Measurements from ENCODE around the gene SH3RF3.
"Not testable (repeated sequence)": the region's sequence is repeated elsewhere in the genome, so short reads cannot be mapped to it uniquely, and the experiment has no call there.

SH3RF3 gene

DNA sequence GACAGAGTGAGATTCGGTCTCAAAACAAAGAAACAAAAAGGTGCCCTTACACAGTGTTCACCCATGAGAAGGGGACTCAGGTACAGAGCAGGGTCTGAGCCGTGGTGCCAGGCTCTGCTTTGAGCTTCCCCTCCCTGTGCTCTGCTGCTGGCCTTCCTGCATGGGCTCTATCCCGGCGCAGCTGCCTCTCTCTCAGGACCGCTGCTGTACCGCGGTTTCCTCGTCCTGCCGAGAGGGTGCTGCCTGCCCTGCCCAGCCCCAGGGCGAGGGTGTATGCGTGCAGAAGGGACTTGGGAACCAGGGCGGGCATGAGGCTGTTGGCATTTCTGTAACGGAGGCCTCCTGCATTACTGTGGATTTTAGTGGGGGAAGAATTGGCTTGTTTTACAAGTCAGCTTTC lies 30.1 kb downstream of the SH3RF3 start:
- DNase-seq (ENCODE audit: low read depth in 2 of 2): no peak

- DNase-seq (ENCODE audit: low read depth in 2 of 2): no peak
Observed at GRCh38 chr2:109160714-109161440, 31.9 kb downstream of the SH3RF3 start.

GRCh38 chr2:109162367-109162766 lies 33.4 kb downstream of the SH3RF3 start:
- not testable (repeated sequence) for DNase-seq (ENCODE audit: low read depth in 2 of 2)

- no peak for DNase-seq (ENCODE audit: low read depth in 2 of 2)
Observed at GRCh38 chr2:109162999-109163398, 34.0 kb downstream of the SH3RF3 start.

DNA sequence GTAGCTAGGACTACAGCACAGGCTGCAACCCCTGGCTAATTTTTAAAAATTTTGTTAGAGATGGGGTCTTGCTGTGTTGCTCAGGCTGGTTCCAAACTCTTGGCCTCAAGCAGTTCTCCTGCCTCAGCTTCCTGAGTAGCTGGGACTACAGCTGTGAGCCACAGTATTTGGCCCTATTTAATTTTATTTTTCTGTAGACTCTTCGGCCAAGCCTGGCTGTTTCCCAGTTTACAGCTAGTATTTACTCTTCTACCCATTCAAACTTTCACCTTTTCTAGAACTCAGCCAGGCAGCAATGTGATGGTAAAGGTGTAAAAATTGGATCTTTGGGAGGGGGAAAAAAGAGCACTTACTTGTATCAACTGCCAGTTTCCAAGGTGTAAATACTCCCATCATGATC lies 35.3 kb downstream of the SH3RF3 start:
- DNase-seq (ENCODE audit: low read depth in 2 of 2): no peak

GRCh38 chr2:109164739-109165221 lies 35.8 kb downstream of the SH3RF3 start:
- DNase-seq (ENCODE audit: low read depth in 2 of 2): no peak

GRCh38 chr2:109166811-109167210 lies 37.8 kb downstream of the SH3RF3 start:
- no peak for DNase-seq (ENCODE audit: low read depth in 2 of 2)

DNA sequence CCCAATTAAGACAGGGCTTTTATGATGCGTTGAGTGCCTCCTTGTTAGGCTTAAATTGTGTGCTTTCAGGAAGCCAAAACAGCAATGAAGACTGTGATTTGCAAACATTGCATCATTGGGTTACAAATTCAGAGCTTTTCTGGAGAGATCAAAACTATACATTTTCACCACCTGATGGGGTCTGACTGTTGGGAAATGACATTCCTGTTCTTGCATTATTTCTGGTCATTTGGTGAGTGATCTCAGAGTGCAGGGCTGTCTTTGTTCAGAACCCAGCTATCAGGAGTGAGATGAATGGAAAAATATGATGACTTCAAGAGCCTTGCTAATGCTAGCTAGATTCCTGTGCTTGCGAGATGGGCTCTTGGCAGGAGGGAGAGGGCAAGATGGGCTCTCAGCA lies 39.1 kb downstream of the SH3RF3 start:
- no peak for DNase-seq (ENCODE audit: low read depth in 2 of 2)

DNA sequence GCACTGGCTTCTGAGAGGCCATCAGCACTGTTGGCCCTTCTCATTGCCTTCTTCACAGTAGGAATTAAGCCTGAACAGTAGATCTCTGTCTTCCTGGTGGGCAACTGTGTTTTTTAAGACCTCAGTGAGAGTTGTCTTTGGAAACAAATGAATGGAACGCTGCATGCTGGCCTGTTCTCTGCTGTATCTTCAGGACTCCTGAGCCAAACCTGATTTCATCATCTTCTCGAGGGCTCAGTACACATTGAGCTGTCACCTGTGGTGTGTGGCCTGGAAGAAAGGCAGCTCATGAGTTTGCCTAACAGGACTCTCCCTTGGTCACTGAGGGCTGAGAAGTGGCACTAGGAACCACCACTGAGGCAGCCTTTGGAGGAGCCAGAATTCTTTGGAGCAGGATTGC lies 39.7 kb downstream of the SH3RF3 start:
- DNase-seq (ENCODE audit: low read depth in 2 of 2): no peak

- no peak for DNase-seq (ENCODE audit: low read depth in 2 of 2)
Observed at GRCh38 chr2:109170645-109171044, 41.6 kb downstream of the SH3RF3 start.

- DNase-seq (ENCODE audit: low read depth in 2 of 2): no peak
Observed at GRCh38 chr2:109171444-109172334, 42.7 kb downstream of the SH3RF3 start.

DNA sequence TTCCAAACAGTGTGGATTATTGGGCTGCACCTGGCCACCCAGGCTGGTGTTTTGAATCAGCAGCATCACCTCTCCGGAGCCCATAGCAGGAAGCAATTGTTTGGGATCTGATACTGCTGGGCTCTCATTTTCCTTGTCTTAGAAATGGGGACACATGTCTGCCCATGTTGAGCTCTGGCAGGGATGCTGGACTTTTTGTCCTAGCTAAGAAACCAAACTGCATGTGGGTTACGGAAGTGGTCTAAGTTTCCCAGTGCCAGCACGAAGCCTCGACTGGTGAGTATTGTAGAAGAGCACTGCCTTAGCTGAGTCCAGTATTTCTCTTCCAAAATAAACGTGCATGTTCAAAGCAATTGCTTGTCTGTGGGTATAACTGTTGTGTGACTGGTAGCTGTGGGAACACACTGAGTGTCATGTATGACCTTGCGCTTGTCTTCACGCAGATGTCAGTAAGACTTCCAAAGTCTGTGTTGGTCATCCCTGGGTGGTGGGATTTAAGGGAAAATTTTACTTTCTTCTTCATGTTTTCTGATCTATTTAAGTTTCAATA lies 43.6 kb downstream of the SH3RF3 start:
- DNase-seq (ENCODE audit: low read depth in 2 of 2): no peak

- DNase-seq (ENCODE audit: low read depth in 2 of 2): no peak
Observed at GRCh38 chr2:109173311-109174171, 44.5 kb downstream of the SH3RF3 start.

DNA sequence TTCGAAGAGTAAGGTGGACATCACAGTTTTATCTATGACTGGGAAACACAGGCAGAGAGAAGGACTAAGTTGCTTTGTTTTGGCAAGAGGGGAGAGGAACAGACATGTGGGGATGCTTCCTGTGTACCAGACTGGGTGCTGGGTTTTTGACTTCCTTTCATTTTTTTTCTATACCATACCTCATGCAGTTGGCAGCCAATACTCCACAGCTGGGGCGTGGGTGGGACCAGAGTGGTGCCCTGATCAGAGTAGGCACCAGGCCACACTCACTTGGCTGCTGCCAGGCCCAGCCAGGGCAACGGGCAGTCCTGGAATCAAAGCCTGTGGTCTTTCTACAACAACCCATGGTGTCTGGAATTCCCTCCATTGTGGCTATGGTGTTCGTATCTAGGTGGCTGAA lies 45.2 kb downstream of the SH3RF3 start:
- no peak for DNase-seq (ENCODE audit: low read depth in 2 of 2)

- DNase-seq (ENCODE audit: low read depth in 2 of 2): no peak
Observed at GRCh38 chr2:109174626-109175349, 45.8 kb downstream of the SH3RF3 start.

DNA sequence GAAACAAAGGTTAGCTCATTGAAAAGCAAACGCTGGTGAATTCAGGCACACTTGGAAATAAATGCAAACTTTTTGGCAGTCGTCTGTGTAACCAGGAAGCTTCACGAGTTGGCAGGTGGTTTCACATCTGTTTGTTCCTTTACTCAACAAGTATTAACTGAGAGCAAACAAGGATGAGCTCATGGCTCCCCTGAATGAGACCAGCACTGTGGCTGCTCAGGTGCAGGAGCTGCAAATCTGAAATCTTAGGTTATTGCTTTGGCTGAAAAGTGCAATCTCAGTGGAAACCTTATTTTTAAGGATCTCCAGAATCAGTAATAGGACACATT lies 46.3 kb downstream of the SH3RF3 start:
- no peak for DNase-seq (ENCODE audit: low read depth in 2 of 2)

DNA sequence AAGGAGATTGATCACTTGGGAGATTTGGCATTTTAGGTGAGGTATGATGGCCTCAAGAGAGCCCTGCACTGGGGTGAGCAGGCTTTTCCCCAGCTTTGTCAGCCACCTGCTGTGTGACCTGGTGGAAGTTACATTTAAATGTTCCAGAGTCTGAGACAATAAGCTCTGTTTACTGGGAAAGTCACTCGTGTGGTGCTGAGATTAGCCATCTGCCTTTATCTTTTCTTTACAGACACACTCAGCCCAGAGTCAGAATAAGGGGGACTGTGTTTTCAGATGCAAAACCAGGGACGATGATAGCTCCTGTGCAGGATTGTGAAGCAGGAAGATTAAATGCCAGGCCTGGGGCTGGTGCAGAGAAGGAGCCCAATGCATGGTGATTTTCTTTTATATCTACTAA lies 47.9 kb downstream of the SH3RF3 start:
- DNase-seq (ENCODE audit: low read depth in 2 of 2): no peak

DNA sequence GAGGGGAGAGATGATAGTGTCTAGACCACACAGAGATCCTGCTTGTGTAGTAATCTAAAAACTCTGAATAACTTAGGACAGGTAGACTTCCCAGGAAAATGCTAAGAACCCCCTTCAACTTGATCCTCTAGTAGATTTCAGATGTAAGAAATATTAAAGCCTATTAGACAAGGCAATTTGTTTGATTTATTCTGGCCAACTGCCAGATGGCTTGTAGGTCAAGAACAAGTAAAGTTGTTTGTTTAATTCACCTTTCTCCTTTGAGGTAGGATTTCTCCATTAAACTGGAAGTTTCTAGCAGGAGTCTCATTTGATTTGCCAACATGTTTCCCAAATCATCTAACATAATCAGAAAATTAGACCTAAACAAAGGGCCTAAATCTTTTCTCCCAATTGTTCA lies 48.6 kb downstream of the SH3RF3 start:
- DNase-seq (ENCODE audit: low read depth in 2 of 2): no peak

DNA sequence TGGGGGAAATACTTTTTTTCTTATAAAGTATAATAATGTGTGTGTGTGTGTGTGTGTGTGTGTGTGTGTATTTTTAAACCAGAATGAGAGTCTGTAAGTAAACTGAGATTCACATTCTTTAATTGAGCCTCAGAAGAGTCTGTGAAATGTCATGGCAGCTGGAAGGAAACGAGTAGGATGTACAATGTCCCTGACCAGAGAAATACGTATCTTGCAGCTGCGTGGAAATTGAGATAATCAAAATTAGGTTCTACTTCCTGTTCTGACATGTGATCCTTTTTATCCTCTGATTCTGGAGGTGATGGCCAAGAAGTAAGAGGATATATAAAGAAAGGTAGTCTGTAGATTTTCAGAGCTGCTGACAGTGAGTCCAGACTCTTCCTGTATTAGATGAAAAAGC lies 50.0 kb downstream of the SH3RF3 start:
- no peak for DNase-seq (ENCODE audit: low read depth in 2 of 2)

GRCh38 chr2:109180786-109181185 lies 51.8 kb downstream of the SH3RF3 start:
- no peak for DNase-seq (ENCODE audit: low read depth in 2 of 2)

- no peak for DNase-seq (ENCODE audit: low read depth in 2 of 2)
Observed at GRCh38 chr2:109182426-109182825, 53.4 kb downstream of the SH3RF3 start.

All from stimulated activated CD8-positive, alpha-beta memory T cell treated with anti-CD3 and anti-CD28 coated beads, Interleukin-15, amount 100 ng/mL, for 48 hours (primary cell).